ENCODE data around the gene RPP38.

DNA sequence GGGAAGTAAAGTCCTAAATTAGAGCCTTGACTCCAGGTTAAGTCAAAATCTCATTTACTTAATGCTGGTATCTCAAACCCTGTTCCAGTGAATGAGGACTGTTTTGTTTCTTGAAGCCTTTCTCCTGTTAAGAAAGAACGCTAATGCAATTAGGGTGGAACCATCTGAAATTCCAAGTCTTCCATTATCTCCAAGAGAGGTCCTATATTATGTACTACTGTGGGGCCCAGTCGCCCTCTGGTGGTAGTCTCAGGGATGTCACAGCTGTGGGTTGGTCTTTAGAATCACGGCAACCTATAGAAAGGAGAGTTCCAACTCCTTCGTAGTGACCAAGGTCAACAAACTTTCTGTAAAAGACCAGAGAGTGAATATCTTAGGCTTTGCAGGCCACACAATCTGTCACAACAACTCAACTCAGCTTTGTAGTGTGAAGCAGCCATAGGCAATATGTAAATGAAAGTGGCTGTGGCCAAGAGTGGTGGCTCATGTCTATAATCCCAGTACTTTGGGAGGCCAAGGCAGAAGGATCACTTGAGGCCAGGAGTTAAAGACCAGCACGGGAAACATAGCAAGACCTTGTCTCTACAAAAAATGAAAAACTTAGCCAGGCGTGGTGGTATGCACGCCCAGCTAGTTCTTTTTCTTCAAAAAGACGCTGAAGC is 9.3 kb downstream of the RPP38 start:
- TF ChIP-seq SIN3A (IDR thresholded peaks at IDR 0.05; ENCODE audit: low read depth) = no peak
- TF ChIP-seq POLR2AphosphoS5 (IDR thresholded peaks at IDR 0.05; ENCODE audit: low read depth, low read length) = no peak
